Dermis microvascular lymphatic vessel endothelial cell (primary cell): ENCODE results near the gene APH1B. TPM values are rescaled to one million over a fixed set of nuclear protein-coding genes. Genes with fewer than 3 reads are reported as not detected.

Source experiments
- DNase-seq, 2 donors: peaks; one replicate each; pipeline versions ENCODE4 v3.0.0 to v3.0.0-alpha.2; 2010; ENCODE audit warnings: low read depth in 2 of 2
- total RNA-seq: library from RNA; depleted of rRNA; stranded (reverse); fragments of >200 nt; gene quantifications from 2 replicates; pipeline ENCODE4 v1.2.1, GENCODE V29; 2014

Gene APH1B
- 18.9 and 27.1 TPM in 2 replicates for total RNA-seq

DNA sequence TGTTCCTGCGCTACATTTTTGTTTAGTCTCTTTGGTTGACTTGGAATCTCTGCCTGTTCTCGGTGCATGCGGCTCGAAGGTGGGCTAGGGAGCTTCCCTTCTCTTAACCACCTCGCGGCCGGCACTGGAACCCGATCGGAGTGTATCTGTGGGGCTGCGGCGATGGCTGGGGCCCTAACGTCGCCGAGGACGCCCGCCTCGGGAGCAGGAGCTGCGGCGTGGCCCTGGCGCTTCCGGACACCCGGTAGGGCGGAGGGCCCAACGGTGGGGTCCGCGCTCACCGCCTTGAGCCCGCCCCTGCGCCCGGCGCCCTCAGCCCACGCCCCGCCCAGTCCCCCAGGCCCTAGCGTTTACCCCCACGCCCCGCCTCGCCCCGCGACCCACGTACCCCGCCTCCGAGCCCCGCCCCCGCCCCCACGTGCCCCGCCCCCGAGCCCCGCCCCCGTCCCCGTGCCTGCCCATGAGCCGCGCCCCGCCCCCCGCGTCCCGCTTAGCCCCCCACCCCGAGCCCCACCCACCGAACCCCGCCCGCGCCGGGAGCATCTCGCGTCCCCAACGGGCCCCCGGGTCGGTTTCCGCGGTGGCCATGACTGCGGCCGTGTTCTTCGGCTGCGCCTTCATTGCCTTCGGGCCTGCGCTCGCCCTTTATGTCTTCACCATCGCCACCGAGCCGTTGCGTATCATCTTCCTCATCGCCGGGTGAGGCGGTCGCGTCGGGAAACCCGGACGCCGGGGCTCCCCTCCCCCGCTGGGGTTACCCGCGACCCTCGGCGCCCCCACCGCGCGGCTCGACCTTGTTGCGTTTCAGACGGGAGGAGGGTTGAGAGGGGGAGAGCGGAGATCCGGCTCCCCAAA is at the start of gene APH1B:
Gene APH1B, plus strand, starts transcription at position 568 of the 855 bp plus-strand sequence. Its CDS starts 19 bp downstream, at position 587.
- peak in 1 of 2 donors; percentile 80 for DNase-seq

GRCh38 chr15:63227689-63228088 is 49.7 kb upstream of the APH1B start:
- DNase-seq = no peak

DNA sequence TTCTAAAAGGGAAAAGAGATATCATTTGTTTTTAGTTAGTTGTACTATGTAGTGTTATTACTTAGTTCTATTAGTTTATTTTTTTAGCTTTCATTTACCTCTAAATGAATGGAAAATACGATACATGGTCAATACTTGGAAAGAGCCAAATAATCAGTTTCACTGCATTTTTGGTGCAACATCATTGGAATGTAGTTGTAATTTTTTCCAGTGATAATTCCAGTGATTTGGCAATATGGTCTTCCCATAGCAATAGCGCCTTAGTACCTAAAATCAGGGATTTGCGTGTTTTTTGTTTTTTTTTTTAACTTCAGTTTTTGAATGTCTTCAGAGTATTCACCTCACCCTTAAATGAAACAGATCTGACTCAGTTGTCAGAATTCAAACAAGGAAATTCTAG is 46.2 kb upstream of the APH1B start:
- peak in 1 of 2 donors; percentile 75 for DNase-seq

GRCh38 chr15:63231706-63232105 is 45.7 kb upstream of the APH1B start:
- no peak for DNase-seq

GRCh38 chr15:63232405-63232804 is 45.0 kb upstream of the APH1B start:
- peak; percentile 27 to 56 for DNase-seq

DNA sequence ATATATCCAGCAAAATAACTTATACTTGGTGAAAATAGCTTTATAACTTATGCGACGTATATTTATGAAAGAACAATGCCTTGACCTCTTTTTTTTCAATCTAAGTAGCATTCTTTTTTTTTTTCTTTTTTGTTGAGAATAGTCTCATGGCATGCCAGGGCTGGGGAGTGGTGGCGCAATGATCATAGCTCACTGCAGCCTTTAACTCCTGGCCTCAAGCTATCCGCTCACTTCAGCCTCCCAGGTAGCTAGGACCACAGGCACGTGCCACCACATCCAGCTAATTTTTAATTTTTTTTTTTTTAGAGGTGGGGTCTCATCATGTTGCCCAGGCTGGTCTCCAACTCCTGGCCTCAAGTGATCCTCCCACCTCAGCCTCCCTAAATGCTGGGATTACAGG is 44.5 kb upstream of the APH1B start:
- DNase-seq = no peak

DNA sequence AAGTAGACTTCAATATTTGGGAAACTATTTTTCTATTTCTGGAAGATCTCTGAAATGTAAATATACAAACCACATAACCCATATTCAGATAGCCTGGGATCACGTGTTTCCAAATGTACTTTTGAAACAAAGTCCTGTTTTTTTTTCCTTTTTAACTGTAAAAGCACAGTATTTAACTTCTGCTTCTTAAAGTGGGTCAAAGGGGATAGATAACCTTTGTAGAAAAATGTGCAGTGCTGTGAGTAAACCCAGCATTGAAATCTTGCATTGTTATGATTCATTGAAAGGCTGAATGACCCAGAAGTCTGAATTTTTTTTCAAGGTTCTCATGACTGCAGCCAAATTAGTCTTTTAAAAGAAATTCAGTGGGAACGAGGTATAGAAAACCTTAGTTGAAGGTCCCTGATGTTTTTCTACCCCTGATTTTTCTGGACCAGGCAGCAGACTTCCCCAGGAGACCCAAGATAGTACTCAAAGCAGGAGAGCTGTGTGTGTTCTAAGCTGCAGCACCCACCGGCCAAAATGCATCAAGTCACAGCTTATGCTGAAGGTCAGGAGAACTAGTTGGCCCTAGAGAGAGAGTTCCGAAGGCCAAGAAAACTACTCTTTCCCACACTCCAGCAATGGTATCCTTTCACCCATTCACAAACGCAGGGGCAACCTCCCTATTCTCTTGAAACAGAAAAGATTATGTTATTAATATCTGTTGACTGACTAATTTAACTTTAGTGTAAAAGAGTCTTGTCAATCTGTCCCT is 43.6 kb upstream of the APH1B start:
- peak in 1 of 2 donors; percentile 86 for DNase-seq

DNA sequence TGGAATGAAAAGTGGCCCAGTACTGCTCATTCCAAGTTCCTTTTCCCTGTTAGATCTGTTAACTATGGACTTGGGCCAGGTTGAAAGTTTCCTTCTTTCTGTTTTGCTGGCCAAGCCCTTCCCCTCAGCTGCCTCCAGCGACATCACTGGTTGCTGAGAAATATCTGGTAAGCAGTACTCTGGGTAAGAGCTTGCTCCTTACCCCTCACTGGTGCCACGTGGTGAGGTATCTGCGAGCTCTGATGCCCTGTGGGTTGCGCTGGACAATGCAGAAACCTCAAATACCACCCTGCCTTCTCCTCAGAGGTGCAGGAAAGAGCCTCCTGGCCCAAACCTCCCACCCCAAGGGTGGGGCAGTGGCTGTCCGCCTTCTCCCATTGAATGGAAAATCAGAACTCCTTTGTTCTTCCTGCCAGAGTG is 42.9 kb upstream of the APH1B start:
- peak in 1 of 2 donors; percentile 81 for DNase-seq

- DNase-seq = peak in 1 of 2 donors; percentile 72
These were observed 41.1 kb upstream of the APH1B start for GRCh38 chr15:63236272-63236671.

DNA sequence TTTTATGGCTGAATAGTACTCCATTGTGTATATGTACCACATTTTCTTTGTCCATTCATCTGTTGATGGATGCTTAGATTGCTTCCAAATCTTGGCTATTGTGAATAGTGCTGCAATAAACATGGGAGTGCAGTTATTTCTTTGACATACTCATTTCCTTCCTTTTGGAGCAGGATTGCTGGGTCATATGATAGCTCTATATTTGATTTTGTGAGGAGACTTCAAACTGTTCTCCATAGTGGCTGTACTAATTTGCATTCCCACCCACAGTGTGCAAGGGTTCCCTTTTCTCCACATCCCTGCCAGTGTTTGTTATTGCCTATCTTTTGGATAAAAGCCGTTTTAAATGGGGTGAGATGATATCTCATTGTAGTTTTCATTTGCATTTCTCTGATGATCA is 40.3 kb upstream of the APH1B start:
- DNase-seq = peak in 1 of 2 donors; percentile 33

DNA sequence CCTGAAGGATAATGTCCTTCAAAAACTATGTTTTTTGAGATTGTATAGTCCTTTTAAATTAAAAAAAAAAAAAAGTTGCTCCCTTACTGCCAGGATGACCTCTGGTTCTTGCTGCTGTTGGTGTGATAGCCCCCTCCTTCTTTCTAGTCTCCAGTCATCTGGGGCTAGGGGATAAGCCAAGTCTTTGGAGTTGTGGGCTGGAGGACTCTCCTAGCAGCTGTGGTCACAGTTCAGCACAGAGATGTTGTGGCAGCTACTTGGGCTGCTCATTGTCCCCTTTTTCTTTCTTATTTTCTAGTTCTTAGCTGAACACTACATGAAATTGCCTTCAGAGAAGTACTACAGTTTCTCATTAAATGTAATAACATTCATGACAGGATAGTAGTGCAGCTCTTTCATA is 39.2 kb upstream of the APH1B start:
- no peak for DNase-seq

GRCh38 chr15:63238796-63239195 is 38.6 kb upstream of the APH1B start:
- DNase-seq = no peak

- no peak for DNase-seq
These were observed 37.3 kb upstream of the APH1B start for GRCh38 chr15:63240109-63240508.

- DNase-seq = no peak
These were observed 36.1 kb upstream of the APH1B start for GRCh38 chr15:63241316-63241715.

- DNase-seq = no peak
These were observed 34.3 kb upstream of the APH1B start for GRCh38 chr15:63243101-63243500.

- DNase-seq = no peak
These were observed 33.6 kb upstream of the APH1B start for GRCh38 chr15:63243776-63244175.

GRCh38 chr15:63244399-63244798 is 33.0 kb upstream of the APH1B start:
- DNase-seq = peak; percentile 83 to 85

DNA sequence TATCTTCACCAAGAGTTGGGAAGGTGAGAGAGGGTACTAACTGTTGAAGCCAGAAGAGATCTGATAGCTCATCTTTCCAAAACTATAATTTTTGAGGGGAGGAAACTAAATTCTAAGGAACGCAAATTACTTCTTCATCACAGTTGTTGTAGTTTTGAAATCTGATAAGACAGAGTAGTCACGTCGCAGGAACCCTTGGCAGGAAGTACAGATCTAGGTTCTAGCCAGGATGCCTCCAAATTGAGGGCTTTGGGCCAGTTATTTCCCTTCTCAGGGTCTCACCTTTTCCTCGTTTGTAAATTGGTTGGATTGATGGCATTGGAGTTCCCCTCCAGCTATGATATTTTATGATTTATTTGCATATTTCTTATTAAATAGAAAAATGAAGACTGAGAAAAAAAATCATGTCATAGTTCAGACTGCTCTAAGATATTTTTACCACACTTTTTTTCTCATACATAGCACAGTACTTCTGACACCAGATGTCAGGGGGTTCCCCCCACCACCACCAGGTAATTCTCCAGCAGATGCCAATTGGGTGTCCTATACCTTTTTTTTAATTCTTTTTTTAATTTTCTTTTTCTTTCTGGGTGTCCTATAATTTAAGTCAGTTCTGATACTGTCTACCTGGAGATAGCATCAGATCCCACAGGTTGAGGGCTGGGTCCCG is 32.3 kb upstream of the APH1B start:
- DNase-seq = peak in 1 of 2 donors; percentile 48

- no peak for DNase-seq
These were observed 30.5 kb upstream of the APH1B start for GRCh38 chr15:63246691-63247469.

GRCh38 chr15:63250312-63250965 is 27.0 kb upstream of the APH1B start:
- no peak for DNase-seq

DNA sequence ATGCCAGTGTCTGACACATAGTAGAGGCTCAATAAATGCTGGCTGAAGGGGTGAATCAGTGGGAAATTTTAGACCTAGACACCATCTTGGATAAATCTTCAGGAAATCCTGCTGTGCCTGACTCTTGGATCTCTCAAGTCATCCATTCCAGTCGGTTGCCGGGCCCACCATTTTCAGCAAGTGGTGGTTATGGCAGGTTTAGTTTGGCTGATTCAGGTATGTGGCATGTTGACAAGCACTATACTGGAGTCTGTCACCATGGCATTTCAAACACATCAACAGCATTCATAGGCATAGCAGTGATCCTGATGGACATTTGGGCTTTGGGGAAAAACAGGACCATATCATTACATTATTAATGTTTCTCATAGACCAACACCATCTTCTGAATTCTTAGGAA is 25.7 kb upstream of the APH1B start:
- DNase-seq = no peak
